Tibial artery (tissue), 4 donors: Measurements from ENCODE around the gene PLA2G4D.

Experiments used
- DNase-seq, 2 donors: peaks; one replicate each; pipeline ENCODE4 v3.0.0-alpha.2; 2019
- H3K27ac ChIP-seq, 2 donors: fragments of 200-600 bp; sonication (generic) in 1 of 2; 1 replicate in 1 of 2; 2 replicates in 1 of 2; pipeline ENCODE4 v1.5.1; 2018 to 2019; ENCODE audit warnings: mild to moderate bottlenecking in 1 of 2
- H3K27me3 ChIP-seq, 2 donors: fragments of 200-600 bp; sonication (generic) in 1 of 2; one replicate each; pipeline versions ENCODE4 v1.5.1 to v1.6.0; 2016 to 2019
- H3K36me3 ChIP-seq, 3 donors: fragments of 200-600 bp; sonication (generic) in 2 of 3; one replicate each; pipeline ENCODE4 v1.5.1; 2016 to 2019; ENCODE audit warnings: mild to moderate bottlenecking in 2 of 3
- H3K4me1 ChIP-seq, 4 donors: fragments of 200-600 bp; sonication (generic) in 2 of 4; 1 replicate in 3 of 4; 2 replicates in 1 of 4; pipeline ENCODE4 v1.5.1; 2016 to 2019
- H3K4me3 ChIP-seq, 2 donors: fragments of 200-600 bp; sonication (generic) in 1 of 2; 1 replicate in 1 of 2; 2 replicates in 1 of 2; pipeline ENCODE4 v1.5.1; 2018 to 2019; ENCODE audit warnings: mild to moderate bottlenecking in 2 of 2
- H3K9me3 ChIP-seq, 3 donors: fragments of 200-600 bp; sonication (generic) in 1 of 3; one replicate each; pipeline ENCODE4 v1.5.1; 2016 to 2019
- intact Hi-C: fragments of 100-400 bp; cut with DNase I; formaldehyde crosslinking; loops from one replicate; pipeline ENCODE4 v1.15.0; 2023; ENCODE audit warnings: low total_unique reads
- TF ChIP-seq, protein P1 (sequence below), 2 experiments: fragments of 200-600 bp in 1 of 2; fragments of 450-650 bp in 1 of 2; IDR thresholded peaks; one replicate each; pipeline ENCODE4 v1.5.1; 2017 to 2019; ENCODE audit warnings: antibody characterized with exemption in 2 of 2, mild to moderate bottlenecking in 1 of 2, moderate library complexity in 1 of 2

The PLA2G4D gene

DNA sequence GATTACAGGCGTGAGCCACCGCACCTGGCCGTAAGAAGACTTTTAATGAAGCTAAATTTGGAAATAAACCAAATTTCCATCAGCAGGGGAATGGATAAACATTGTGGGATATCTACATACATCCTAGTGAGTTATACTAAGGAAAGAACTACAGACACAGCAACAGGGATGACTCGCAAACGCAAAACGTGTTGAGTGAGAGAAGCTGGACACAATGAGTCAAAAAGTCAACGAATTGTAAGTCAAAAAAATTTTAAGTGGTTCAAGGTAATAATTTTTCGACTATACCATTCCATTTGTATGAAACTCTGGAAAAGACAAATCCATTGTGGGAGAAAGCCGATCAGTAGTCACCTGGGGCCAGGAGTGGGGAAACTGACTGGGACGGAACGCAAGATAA lies 42.2 kb upstream of the PLA2G4D start:
- no peak overlapping the region for H3K27ac ChIP-seq
- TF ChIP-seq, protein P1, sequence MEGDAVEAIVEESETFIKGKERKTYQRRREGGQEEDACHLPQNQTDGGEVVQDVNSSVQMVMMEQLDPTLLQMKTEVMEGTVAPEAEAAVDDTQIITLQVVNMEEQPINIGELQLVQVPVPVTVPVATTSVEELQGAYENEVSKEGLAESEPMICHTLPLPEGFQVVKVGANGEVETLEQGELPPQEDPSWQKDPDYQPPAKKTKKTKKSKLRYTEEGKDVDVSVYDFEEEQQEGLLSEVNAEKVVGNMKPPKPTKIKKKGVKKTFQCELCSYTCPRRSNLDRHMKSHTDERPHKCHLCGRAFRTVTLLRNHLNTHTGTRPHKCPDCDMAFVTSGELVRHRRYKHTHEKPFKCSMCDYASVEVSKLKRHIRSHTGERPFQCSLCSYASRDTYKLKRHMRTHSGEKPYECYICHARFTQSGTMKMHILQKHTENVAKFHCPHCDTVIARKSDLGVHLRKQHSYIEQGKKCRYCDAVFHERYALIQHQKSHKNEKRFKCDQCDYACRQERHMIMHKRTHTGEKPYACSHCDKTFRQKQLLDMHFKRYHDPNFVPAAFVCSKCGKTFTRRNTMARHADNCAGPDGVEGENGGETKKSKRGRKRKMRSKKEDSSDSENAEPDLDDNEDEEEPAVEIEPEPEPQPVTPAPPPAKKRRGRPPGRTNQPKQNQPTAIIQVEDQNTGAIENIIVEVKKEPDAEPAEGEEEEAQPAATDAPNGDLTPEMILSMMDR (IDR thresholded peaks at IDR 0.05) = no peak
- no peak for DNase-seq
- intact Hi-C loops = loop anchor here (10.0 kb wide), 1 partner anchor 1352 kb away; no protein-coding TSS in a partner anchor
- H3K36me3 ChIP-seq = no peaks in the 10 kb centered on the region
- no peak overlapping the region for H3K4me3 ChIP-seq
- peaks cover 0 to 10% of the 10 kb centered on the region in 2 donors for H3K27me3 ChIP-seq
- H3K4me1 ChIP-seq = no peaks in the 10 kb centered on the region
- no peaks in the 10 kb centered on the region for H3K9me3 ChIP-seq

DNA sequence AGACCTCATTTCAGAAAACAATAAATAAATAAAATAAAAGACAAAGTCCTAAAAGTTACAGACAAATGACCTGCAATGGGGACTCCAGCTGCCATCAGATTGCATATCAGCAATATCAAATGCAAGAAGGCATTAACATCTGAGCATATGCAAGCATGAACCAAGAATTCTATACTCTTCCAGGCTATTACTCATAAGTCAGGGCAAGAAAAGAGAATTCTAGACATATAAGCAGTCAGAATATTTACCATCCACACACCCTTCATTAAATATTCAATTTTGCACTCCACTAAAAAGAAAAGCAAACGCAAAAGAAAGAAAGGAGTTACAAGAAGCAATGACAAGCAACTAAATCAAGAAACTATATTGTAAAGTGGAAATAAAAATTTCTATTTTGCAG lies 41.0 kb upstream of the PLA2G4D start:
- no peak for DNase-seq
- Histone ChIP-seq H3K27ac (no peak overlapping the region), H3K36me3 (no peaks in the 10 kb centered on the region), H3K9me3 (no peaks in the 10 kb centered on the region), H3K4me3 (no peak overlapping the region), H3K4me1 (no peaks in the 10 kb centered on the region), H3K27me3 (peaks cover 0 to 13% of the 10 kb centered on the region in 2 donors)
- TF ChIP-seq, protein P1 (IDR thresholded peaks at IDR 0.05) = no peak
- intact Hi-C loops = loop anchor here (10.0 kb wide), 1 partner anchor 1351 kb away; no protein-coding TSS in a partner anchor

DNA sequence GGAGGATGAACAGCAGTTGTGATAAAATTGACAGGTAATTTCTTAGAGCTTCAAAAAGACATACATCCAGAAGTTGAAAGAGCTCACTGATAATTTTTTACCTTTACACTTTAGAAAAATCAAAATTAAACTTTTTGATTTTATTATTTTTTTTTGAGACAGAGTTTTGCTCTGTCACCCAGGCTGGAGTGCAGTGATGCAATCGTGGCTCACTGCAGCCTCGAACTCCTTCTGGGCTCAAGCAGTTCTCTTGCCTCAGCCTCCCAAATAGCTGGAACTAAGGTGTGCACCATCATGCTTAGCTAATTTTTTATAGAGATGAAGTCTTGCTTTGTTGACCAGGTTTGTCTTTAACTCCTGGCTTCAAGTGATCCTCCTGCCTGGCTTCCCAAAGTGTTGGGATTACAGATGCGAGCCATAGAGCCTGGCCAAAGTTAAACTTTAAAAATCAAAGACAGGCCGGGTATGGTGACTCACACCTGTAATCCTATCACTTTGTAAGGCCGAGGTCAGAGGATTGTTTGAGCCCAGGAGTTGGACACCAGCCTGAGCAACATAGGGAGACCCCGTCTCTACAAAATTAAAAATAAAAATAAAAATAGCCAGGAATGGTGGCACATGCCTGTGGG lies 40.4 kb upstream of the PLA2G4D start:
- no peak overlapping the region for H3K27ac ChIP-seq
- H3K4me1 ChIP-seq = no peaks in the 10 kb centered on the region
- H3K9me3 ChIP-seq = no peaks in the 10 kb centered on the region
- peaks cover 0 to 16% of the 10 kb centered on the region in 2 donors for H3K27me3 ChIP-seq
- H3K4me3 ChIP-seq = no peak overlapping the region
- intact Hi-C loops = loop anchor here (10.0 kb wide), 1 partner anchor 1350 kb away; no protein-coding TSS in a partner anchor
- DNase-seq = no peak
- TF ChIP-seq, protein P1 (IDR thresholded peaks at IDR 0.05) = no peak
- H3K36me3 ChIP-seq = no peaks in the 10 kb centered on the region

DNA sequence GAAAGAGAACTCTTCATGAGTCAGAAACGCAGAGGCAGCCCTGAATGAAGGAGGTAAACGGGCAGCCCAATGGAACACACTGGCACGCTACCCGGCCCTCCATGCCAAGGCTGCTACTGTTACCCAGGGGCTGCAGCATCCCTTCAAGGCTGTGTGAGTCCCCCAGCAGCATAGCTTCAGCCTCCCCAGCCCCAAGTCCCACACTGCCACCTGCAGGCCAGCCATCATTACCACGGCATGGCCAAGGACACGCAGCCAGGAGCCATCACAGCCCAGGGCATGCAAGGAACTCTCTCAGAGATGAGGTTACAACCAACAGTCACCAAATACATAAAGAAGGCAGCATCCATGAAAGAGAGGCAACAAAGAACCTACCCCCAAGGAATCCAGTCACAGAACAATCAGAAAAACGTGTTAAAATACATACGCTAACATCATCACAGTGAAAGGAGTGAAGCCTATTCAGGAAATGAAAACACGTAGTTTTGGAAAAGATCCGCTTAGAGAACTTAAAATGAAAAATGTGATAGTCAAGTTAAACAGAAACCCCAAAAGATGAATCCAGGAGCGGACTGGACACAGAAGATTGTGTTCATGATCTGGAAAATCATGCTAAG lies 39.6 kb upstream of the PLA2G4D start:
- intact Hi-C loops = loop anchor here (10.0 kb wide), 1 partner anchor 1349 kb away; no protein-coding TSS in a partner anchor

DNA sequence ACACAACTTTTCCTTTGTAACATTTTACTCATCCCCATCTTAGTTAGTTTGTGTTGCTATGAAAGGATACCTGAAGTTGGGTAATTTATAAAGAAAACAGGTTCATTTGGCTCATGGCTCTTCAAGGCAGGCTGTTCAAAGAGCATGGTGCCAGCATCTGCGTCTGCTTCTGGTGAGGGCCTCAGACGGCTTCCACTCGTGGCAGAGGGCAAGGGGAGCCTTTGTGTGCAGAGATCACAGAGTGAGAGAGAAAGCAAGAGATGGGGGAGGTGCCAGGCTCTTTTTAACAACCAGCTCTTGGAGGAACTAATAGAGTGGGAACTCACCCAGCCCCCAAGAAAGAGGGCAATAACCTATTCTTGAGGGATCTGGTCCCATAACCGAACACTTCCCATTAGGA lies 39.0 kb upstream of the PLA2G4D start:
- no peak for DNase-seq
- TF ChIP-seq, protein P1 (IDR thresholded peaks at IDR 0.05) = no peak
- Histone ChIP-seq H3K27me3 (peaks cover 0 to 21% of the 10 kb centered on the region in 2 donors), H3K27ac (no peak overlapping the region), H3K36me3 (no peaks in the 10 kb centered on the region), H3K4me1 (no peaks in the 10 kb centered on the region), H3K4me3 (no peak overlapping the region), H3K9me3 (no peaks in the 10 kb centered on the region)
- intact Hi-C loops = loop anchor here (10.0 kb wide), 1 partner anchor 1349 kb away; no protein-coding TSS in a partner anchor

More for the DNA sequence above, 39.6 kb upstream of the PLA2G4D start:
- Histone ChIP-seq H3K4me3 (no peak overlapping the region), H3K36me3 (no peaks in the 10 kb centered on the region), H3K27ac (no peak overlapping the region), H3K9me3 (no peaks in the 10 kb centered on the region), H3K27me3 (peaks cover 0 to 20% of the 10 kb centered on the region in 2 donors), H3K4me1 (no peaks in the 10 kb centered on the region)
- DNase-seq = no peak
- TF ChIP-seq, protein P1 (IDR thresholded peaks at IDR 0.05) = no peak
